HepG2 (cell line): Measurements from ENCODE around the gene IGF2BP1. TPM values are rescaled to one million over a fixed set of nuclear protein-coding genes. Genes with fewer than 3 reads are reported as not detected.

Experiments used
- ATRX ChIP-seq: sonication (generic); formaldehyde crosslinking; IDR thresholded peaks from 2 replicates; pipeline ENCODE4 v1.4.0; 2020; ENCODE audit warnings: missing genetic modification reagents, borderline replicate concordance
- CEBPZ ChIP-seq: IDR thresholded peaks from 2 replicates; pipeline ENCODE4 v1.6.1; 2012; ENCODE audit warnings: low read length, improper control_type of control experiment
- GATAD1 ChIP-seq: IDR thresholded peaks from 2 replicates; pipeline ENCODE4 v1.6.1; 2016; ENCODE audit warnings: missing genetic modification reagents, missing compliant biosample characterization
- GFI1 ChIP-seq: sonication (generic); formaldehyde crosslinking; IDR thresholded peaks from 2 replicates; pipeline ENCODE4 v1.5.0; 2020; ENCODE audit warnings: missing genetic modification reagents, mild to moderate bottlenecking, borderline replicate concordance
- MAFF ChIP-seq: IDR thresholded peaks from 2 replicates; pipeline ENCODE4 v1.6.1; 2011; ENCODE audit warnings: low read depth, low read length, improper control_type of control experiment
- NKX3-1 ChIP-seq: sonication (generic); formaldehyde crosslinking; IDR thresholded peaks from 2 replicates; pipeline ENCODE4 v1.5.0; 2020; ENCODE audit warnings: missing genetic modification reagents
- PHF8 ChIP-seq: sonication (generic); formaldehyde crosslinking; IDR thresholded peaks from 2 replicates; pipeline ENCODE4 v1.5.0; 2020; ENCODE audit warnings: missing genetic modification reagents
- THAP9 ChIP-seq: sonication (generic); formaldehyde crosslinking; IDR thresholded peaks from 2 replicates; pipeline ENCODE4; 2020; ENCODE audit warnings: missing genetic modification reagents, mild to moderate bottlenecking, borderline replicate concordance
- ZHX2 ChIP-seq, 2 experiments: sonication (generic) in 1 of 2; formaldehyde crosslinking in 1 of 2; IDR thresholded peaks; 2 replicates each; pipeline versions ENCODE4 v1.6.1 to v1.9.0; 2014 to 2022; ENCODE audit warnings: antibody characterized with exemption in 1 of 2, borderline replicate concordance in 1 of 2, inconsistent platforms in 1 of 2, low read depth in 1 of 2, missing genetic modification reagents in 1 of 2
- ZNF557 ChIP-seq: sonication (generic); formaldehyde crosslinking; IDR thresholded peaks from 2 replicates; pipeline ENCODE4 v1.4.0; 2020; ENCODE audit warnings: missing genetic modification reagents
- ZNF749 ChIP-seq: sonication (generic); formaldehyde crosslinking; IDR thresholded peaks from 2 replicates; pipeline ENCODE4 v1.8.0; 2022; ENCODE audit warnings: mild to moderate bottlenecking, missing genetic modification reagents, moderate library complexity, borderline replicate concordance
- ZNF891 ChIP-seq: sonication (generic); formaldehyde crosslinking; IDR thresholded peaks from 2 replicates; pipeline ENCODE4 v1.5.0; 2020; ENCODE audit warnings: mild to moderate bottlenecking, missing genetic modification reagents
- polyA plus RNA-seq, 8 experiments: library from polyadenylated mRNA; depleted of rRNA in 3 of 8; stranded (reverse) in 7 of 8; unstranded in 1 of 8; fragments of >200 nt; fragmentation: Illumina TruSeq in 4 of 8; extraction: Trizol in 4 of 8; gene quantifications; 2 replicates each; pipeline versions ENCODE4 v1.2.1 to v1.2.3, GENCODE V29; 2011 to 2016; ENCODE audit warnings: low read depth in 4 of 8, missing spikeins in 1 of 8, mixed read lengths in 1 of 8; ENCODE audit not compliant: insufficient read depth in 1 of 8
- total RNA-seq, 5 experiments: library from RNA; depleted of rRNA; stranded (reverse); fragments of >200 nt; fragmentation: Illumina TruSeq; extraction: Trizol; gene quantifications; 2 replicates each; pipeline ENCODE4 v1.2.3, GENCODE V29; 2016; ENCODE audit warnings: low read depth in 1 of 5
- TF ChIP-seq, protein P1 (sequence below): sonication (generic); formaldehyde crosslinking; IDR thresholded peaks from 2 replicates; pipeline ENCODE4 v1.5.0; 2020; ENCODE audit warnings: mild to moderate bottlenecking, missing genetic modification reagents

Gene IGF2BP1
- total and polyA plus RNA-seq, 2 of the 13 experiments (the other 11 are each of a cell fraction or from before 2014, with no cell fraction given): 29.7 to 75.1 TPM

- TF ChIP-seq CEBPZ (no peak), ZNF557 (CRISPR knock-in tag) (no peak), ZNF891 (CRISPR knock-in tag) (no peak), ATRX (CRISPR knock-in tag) (no peak), ZHX2 (IDR thresholded peaks at IDR 0.05; ENCODE audit: low read depth) (no peak), ZHX2 (CRISPR knock-in tag; IDR thresholded peaks at IDR 0.05; ENCODE audit: borderline replicate concordance) (no peak), MAFF (no peak; the same call in 1 of the 2 replicates), ZNF749 (peak; percentile 69; the same call in 1 of the 2 replicates), GFI1 (CRISPR knock-in tag) (peak; percentile 74; the same call in 1 of the 2 replicates), THAP9 (CRISPR knock-in tag) (no peak; the same call in 1 of the 2 replicates), NKX3-1 (peak; percentile 84), GATAD1 (CRISPR knock-in tag) (peak; percentile 76), PHF8 (CRISPR knock-in tag) (peak; percentile 67)
- TF ChIP-seq, protein P1, sequence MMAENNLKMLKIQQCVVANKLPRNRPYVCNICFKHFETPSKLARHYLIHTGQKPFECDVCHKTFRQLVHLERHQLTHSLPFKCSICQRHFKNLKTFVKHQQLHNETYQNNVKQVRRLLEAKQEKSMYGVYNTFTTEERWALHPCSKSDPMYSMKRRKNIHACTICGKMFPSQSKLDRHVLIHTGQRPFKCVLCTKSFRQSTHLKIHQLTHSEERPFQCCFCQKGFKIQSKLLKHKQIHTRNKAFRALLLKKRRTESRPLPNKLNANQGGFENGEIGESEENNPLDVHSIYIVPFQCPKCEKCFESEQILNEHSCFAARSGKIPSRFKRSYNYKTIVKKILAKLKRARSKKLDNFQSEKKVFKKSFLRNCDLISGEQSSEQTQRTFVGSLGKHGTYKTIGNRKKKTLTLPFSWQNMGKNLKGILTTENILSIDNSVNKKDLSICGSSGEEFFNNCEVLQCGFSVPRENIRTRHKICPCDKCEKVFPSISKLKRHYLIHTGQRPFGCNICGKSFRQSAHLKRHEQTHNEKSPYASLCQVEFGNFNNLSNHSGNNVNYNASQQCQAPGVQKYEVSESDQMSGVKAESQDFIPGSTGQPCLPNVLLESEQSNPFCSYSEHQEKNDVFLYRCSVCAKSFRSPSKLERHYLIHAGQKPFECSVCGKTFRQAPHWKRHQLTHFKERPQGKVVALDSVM (CRISPR knock-in tag): peak; percentile 77
Measured at GRCh38 chr17:48970865-48971687, 26.1 kb upstream of the IGF2BP1 start (continued).
